ENCODE measurements around the gene OTUD3. TPM values are rescaled to one million over a fixed set of nuclear protein-coding genes. Genes with fewer than 3 reads are reported as not detected.

Gene OTUD3
- total RNA-seq, 4 donors from 2014 or later = 2.6 to 20.8 (median 10.7) TPM

DNA sequence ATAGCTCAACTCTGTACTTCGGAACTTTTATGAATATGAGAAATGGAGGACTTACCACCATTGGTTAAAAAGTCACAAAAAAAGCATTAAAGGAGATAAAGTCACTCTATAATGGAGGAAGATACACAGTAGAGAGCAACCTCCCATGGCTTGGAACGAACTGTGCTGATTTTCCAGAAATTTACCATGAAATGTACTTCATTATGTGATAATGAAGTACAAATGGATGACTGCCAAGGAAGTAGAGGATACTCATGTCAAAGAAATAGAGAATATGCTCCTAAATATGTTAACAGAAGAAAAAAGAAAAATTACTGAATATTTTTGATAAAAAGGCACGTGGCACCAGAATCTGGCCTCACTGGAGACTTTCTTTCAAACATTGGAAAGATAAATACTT is 64.8 kb downstream of the OTUD3 start:
- DNase-seq = no peak
- Histone ChIP-seq H3K36me3 (no peaks in the 10 kb centered on the region), H3K9me3 (no peaks in the 10 kb centered on the region), H3K4me3 (no peak overlapping the region), H3K27me3 (no peaks in the 10 kb centered on the region), H3K4me1 (no peaks in the 10 kb centered on the region), H3K27ac (no peak overlapping the region)
- no peak for TF ChIP-seq CTCF (IDR thresholded peaks at IDR 0.05)
- intact Hi-C loops (cut with DNase I; ENCODE audit: low total_unique reads) = no loop called here

GRCh38 chr1:19949016-19949415 is 66.8 kb downstream of the OTUD3 start:
- no peak for DNase-seq
- Histone ChIP-seq H3K27me3 (no peaks in the 10 kb centered on the region), H3K9me3 (no peaks in the 10 kb centered on the region), H3K4me1 (no peaks in the 10 kb centered on the region), H3K4me3 (no peak overlapping the region), H3K36me3 (no peaks in the 10 kb centered on the region), H3K27ac (no peak overlapping the region)
- TF ChIP-seq CTCF (IDR thresholded peaks at IDR 0.05) (no peak), POLR2A (IDR thresholded peaks at IDR 0.05) (no peak)
- intact Hi-C loops (cut with DNase I; ENCODE audit: low total_unique reads) = no loop called here

- Histone ChIP-seq H3K4me1 (no peaks in the 10 kb centered on the region), H3K27me3 (no peaks in the 10 kb centered on the region), H3K4me3 (no peak overlapping the region), H3K36me3 (no peaks in the 10 kb centered on the region), H3K9me3 (no peaks in the 10 kb centered on the region), H3K27ac (no peak overlapping the region)
- no peak for DNase-seq
- intact Hi-C loops (cut with DNase I; ENCODE audit: low total_unique reads) = no loop called here
- no peak for TF ChIP-seq POLR2A (IDR thresholded peaks at IDR 0.05)
- TF ChIP-seq CTCF (IDR thresholded peaks at IDR 0.05) = no peak
Observed at GRCh38 chr1:19954059-19954458, 71.9 kb downstream of the OTUD3 start.

GRCh38 chr1:19955534-19956170 is 73.5 kb downstream of the OTUD3 start:
- H3K9me3 ChIP-seq = no peaks in the 10 kb centered on the region
- intact Hi-C loops (cut with DNase I; ENCODE audit: low total_unique reads) = no loop called here
- no peak for DNase-seq
- H3K4me3 ChIP-seq = no peak overlapping the region
- no peaks in the 10 kb centered on the region for H3K27me3 ChIP-seq
- H3K27ac ChIP-seq = no peak overlapping the region
- TF ChIP-seq POLR2A (IDR thresholded peaks at IDR 0.05) (no peak), CTCF (IDR thresholded peaks at IDR 0.05) (no peak)
- no peaks in the 10 kb centered on the region for H3K4me1 ChIP-seq
- no peaks in the 10 kb centered on the region for H3K36me3 ChIP-seq

DNA sequence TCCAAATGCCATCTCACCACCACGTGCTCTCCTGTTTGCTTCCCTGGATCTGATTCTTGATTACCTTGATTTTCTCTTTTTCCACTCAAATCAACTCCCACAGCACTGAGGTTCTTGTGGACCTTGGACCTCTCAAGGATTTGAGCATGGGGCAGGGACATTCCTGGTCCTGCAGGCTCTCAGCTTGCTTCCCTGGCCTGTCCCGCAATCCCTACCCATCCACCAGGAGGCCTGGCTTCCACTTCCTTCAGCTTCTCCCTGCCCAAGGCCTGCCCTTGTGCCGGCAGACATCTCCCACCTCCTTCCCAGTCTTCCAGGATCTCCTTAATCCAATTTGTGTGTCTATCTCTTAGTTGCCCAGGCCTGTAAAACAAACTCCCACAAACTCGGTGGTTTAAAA is 75.6 kb downstream of the OTUD3 start:
- no peaks in the 10 kb centered on the region for H3K27me3 ChIP-seq
- no peak overlapping the region for H3K4me3 ChIP-seq
- no peak overlapping the region for H3K27ac ChIP-seq
- DNase-seq = no peak
- intact Hi-C loops (cut with DNase I; ENCODE audit: low total_unique reads) = no loop called here
- H3K36me3 ChIP-seq = no peaks in the 10 kb centered on the region
- no peaks in the 10 kb centered on the region for H3K9me3 ChIP-seq
- TF ChIP-seq POLR2A (IDR thresholded peaks at IDR 0.05) = no peak
- no peak for TF ChIP-seq CTCF (IDR thresholded peaks at IDR 0.05)
- no peaks in the 10 kb centered on the region for H3K4me1 ChIP-seq
